Pulmonary artery endothelial cell (primary cell): ENCODE data around the gene DAGLB. TPM values are rescaled to one million over a fixed set of nuclear protein-coding genes. Genes with fewer than 3 reads are reported as not detected.

Experiments
- DNase-seq: peaks from one replicate; pipeline ENCODE4 v3.0.0-alpha.2; 2011; ENCODE audit warnings: low read depth, low spot score
- total RNA-seq: library from RNA; depleted of rRNA; stranded (reverse); fragments of >200 nt; gene quantifications from 2 replicates; pipeline ENCODE4 v1.2.3, GENCODE V29; 2014

Gene DAGLB
- total RNA-seq, 1 donor from 2014 or later, result 14.0 TPM

- DNase-seq, result no peak
Measured at GRCh38 chr7:6432781-6433180, 15.0 kb downstream of the DAGLB start.

DNA sequence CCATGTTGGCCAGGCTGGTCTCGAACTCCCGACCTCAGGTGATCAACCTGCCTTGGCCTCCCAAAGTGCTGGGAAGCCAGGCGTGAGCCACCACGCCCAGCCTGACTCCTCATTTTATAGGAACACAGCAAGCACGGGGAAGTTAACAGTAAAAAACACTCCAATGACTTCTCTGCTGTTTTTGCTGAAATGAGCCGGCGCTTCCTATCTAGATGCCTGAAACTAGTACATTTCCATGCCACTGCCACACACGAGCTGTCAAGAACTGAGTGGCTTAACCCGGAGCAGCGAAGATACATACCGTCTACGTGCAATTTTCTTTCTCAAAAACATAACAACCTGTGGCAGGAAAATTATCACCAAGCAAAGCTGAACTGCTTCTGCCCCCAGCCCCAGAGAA is 16.8 kb downstream of the DAGLB start:
- no peak for DNase-seq

DNA sequence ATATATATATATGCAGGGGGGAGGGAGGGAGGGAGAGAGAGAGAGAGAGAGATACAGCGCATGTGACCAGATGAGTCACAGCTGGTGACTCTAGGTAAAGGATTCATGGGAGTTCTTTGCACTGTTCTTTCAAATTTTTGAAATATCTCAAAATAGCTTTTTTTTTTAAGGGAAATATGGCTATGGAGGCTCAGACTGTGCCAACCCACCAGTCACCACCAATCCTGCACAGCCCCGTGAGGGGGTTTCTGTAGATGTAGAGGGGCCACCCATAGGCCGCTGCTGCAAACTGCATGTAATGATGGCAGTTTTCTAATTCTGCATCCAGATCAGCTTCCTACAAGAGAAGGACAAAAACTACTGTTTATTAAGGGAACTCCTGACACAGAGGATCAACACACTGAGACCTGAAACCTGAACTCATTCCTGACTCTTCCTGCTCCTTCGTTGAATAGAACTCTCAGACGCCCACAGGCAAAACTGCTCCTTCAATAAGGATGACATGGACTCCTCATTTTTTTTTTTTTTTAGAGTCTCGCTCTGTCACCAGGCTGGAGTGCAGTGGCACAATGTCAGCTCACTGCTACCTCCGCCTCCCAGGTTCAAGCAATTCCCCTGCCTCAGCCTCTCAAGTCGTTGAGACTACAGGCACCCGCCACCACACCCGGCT is 17.3 kb downstream of the DAGLB start:
- no peak for DNase-seq

DNA sequence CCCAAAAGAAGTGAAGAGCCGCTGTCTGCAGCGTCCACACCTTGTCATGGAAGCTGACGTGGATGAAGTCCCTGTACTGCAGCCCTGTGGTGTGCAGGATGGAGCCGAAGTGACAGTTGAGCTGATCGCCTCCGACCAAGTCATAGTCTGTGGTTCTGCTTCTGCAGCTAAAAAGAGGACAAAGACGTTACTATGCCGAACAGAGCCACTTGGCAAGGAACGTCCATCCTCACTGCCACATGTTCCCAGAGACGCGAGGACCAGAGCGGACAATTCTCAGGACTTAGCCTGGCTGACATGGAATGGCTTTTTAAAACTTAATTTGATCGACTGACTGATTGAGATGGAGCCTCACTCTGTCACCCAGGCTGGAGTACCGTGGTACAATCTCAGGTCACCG is 21.8 kb downstream of the DAGLB start:
- no peak for DNase-seq

- no peak for DNase-seq
Measured at GRCh38 chr7:6423942-6424701, 23.6 kb downstream of the DAGLB start.

DNA sequence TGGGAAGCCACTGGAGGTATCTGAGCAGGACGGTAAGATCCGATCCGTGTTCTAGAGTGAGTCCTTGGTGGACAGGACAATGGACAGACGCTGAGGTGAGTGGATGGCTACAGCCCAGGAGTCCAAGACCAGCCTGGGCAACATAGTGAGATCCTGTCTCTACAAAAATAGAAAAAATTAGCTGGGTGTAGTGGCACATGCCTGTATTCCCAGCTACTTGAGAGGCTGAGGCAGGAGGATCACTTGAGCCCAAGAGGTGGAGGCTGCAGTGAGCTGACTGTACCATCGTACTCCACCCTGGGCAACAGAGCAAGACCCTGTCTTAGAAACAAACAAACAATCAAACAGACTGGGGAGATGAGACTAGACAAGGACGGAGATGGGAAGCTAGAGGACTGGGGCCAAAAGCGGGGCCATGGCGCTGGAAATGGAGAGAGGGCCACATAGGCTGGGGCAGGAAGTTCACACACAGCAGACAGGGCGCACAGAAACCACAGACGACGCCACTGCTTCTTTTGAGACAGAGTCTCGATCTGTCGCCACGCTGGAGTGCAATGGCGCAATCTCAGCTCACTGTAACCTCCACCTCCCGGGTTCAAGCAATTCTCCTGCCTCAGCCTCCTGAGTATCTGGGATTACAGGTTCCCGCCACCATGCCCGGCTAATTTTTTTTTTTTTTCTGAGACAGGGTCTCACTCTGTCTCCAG is 24.7 kb downstream of the DAGLB start:
- DNase-seq, result no peak

- DNase-seq, result no peak
Measured at GRCh38 chr7:6422095-6422494, 25.7 kb downstream of the DAGLB start.

DNA sequence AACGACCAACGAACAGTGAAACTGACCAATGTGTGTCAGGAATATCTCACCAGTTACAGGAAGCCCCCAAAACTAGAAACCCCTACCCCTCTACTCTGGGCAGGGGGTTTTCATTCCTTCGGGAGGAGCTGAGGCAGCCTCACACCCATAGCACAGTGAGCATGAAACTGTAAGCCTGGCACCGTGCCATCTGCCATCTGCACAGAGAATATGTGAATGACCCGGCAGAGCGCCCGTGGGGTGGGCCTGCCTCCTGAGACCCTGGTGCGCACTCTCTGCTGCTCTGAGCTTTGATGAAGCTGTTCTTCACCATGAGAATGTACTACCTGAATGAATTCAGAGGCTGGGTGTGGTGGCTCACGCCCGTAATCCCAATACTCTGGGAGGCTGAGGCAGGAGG is 27.1 kb downstream of the DAGLB start:
- no peak for DNase-seq

- no peak for DNase-seq
Measured at GRCh38 chr7:6419310-6419773, 28.4 kb downstream of the DAGLB start.

- no peak for DNase-seq
Measured at GRCh38 chr7:6417408-6417807, 30.3 kb downstream of the DAGLB start.

GRCh38 chr7:6416516-6417145 is 31.1 kb downstream of the DAGLB start:
- DNase-seq, result no peak

DNA sequence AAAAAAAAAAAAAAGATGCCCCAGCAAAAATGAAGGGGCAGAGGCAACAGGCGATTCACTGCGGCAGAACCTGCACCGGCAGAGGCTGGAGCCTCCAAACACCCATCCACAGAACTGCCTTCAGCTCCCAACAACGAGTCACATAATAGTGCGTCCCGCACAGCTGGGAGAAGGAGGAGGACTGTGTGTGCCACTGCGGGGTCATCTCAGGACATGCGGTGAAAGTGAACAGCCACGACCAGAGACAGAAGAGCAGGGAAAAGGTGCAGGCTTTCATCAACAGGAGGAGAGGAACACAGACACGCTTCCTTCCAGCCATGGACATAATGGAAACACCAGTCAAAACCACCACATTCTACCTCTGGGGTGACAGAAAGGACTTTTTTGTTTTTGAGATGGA is 34.1 kb downstream of the DAGLB start:
- DNase-seq, result no peak

GRCh38 chr7:6409944-6410693 is 37.6 kb downstream of the DAGLB start:
- no peak for DNase-seq

DNA sequence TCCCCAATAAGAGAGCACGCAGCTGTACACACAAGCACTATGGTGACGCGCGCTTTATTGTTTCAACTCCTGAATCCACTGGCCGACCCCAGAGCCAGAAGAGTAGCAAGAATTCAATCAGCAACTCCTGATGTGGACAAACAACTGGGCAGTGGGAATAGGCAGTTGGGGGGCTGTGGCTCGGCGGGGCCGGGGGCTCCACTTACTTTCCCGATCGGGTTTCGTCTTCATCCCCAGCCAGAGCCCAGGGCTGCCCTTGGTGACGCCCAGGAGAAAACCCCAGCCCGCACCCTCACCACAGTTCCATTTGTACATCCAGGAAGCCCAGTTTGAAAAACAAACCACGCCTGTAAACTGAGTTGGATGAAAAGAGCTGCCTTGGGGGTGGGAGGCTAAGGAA is 38.7 kb downstream of the DAGLB start:
- DNase-seq, result no peak

DNA sequence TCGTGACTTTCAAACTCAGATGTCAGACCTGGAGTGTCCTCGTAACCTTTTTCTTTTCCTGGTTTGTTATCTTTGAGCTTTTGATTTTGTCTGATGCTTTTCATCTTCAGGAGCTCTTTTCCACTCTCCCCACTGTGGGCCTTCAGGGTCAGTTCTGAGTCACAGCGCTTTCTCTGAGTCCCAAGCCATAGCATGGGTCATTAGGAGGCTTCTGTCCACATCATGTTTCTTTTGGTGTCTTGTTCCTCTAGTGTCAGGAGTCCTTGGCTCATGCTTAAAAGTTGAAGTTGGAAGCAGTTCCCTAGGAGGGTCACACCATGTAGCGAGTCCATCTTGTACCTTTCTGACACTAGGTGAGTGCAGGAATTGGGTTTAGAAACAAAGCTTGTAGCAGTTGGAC is 40.3 kb downstream of the DAGLB start:
- no peak for DNase-seq

GRCh38 chr7:6406121-6406520 is 41.6 kb downstream of the DAGLB start:
- no peak for DNase-seq

GRCh38 chr7:6403907-6404306 is 43.8 kb downstream of the DAGLB start:
- no peak for DNase-seq

- no peak for DNase-seq
Measured at GRCh38 chr7:6402741-6403140, 45.0 kb downstream of the DAGLB start.

- no peak for DNase-seq
Measured at GRCh38 chr7:6402041-6402440, 45.7 kb downstream of the DAGLB start.

GRCh38 chr7:6401536-6401935 is 46.2 kb downstream of the DAGLB start:
- no peak for DNase-seq
